Peyer's patch (tissue), 4 donors: ENCODE results near the gene RPTOR. TPM values are rescaled to one million over a fixed set of nuclear protein-coding genes. Genes with fewer than 3 reads are reported as not detected.

Experiments
- DNase-seq, 3 donors: peaks; one replicate each; pipeline ENCODE4 v3.0.0-alpha.2; 2017 to 2019
- H3K27ac ChIP-seq, 4 donors: fragments of 200-600 bp; sonication (generic); one replicate each; pipeline ENCODE4 v1.5.1; 2016 to 2019
- H3K27me3 ChIP-seq, 2 donors: fragments of 200-600 bp; sonication (generic); one replicate each; pipeline ENCODE4 v1.5.1; 2019
- H3K36me3 ChIP-seq, 3 donors: fragments of 200-600 bp; sonication (generic); one replicate each; pipeline ENCODE4 v1.5.1; 2016 to 2019
- H3K4me1 ChIP-seq, 4 donors: fragments of 200-600 bp; sonication (generic); one replicate each; pipeline ENCODE4 v1.5.1; 2016 to 2019
- H3K4me3 ChIP-seq, 4 donors: fragments of 200-600 bp; sonication (generic); 1 replicate in 3 of 4; 2 replicates in 1 of 4; pipeline ENCODE4 v1.5.1; 2016 to 2019; ENCODE audit warnings: mild to moderate bottlenecking in 1 of 4
- H3K9me3 ChIP-seq, 4 donors: fragments of 200-600 bp; sonication (generic); one replicate each; pipeline ENCODE4 v1.5.1; 2016 to 2019; ENCODE audit warnings: mild to moderate bottlenecking in 1 of 4
- POLR2A ChIP-seq, 2 donors: fragments of 450-650 bp; IDR thresholded peaks; one replicate each; pipeline ENCODE4 v1.5.1; 2017; ENCODE audit warnings: antibody characterized with exemption in 2 of 2, mild to moderate bottlenecking in 2 of 2, moderate library complexity in 2 of 2
- total RNA-seq, 4 donors: library from RNA; depleted of rRNA; stranded (reverse); fragments of >200 nt; gene quantifications; one replicate each; pipeline ENCODE4 v1.1.0, GENCODE V29; 2016
- TF ChIP-seq, protein P1 (sequence below), 6 experiments: fragments of 450-650 bp in 4 of 6; fragments of 200-600 bp in 2 of 6; sonication (generic) in 1 of 6; IDR thresholded peaks; one replicate each; pipeline ENCODE4 v1.5.1; 2017 to 2019; ENCODE audit warnings: antibody characterized with exemption in 6 of 6, mild to moderate bottlenecking in 3 of 6, moderate library complexity in 1 of 6

Gene RPTOR
- total RNA-seq, 4 donors from 2014 or later: 42.4 to 73.6 (median 64.2) TPM

DNA sequence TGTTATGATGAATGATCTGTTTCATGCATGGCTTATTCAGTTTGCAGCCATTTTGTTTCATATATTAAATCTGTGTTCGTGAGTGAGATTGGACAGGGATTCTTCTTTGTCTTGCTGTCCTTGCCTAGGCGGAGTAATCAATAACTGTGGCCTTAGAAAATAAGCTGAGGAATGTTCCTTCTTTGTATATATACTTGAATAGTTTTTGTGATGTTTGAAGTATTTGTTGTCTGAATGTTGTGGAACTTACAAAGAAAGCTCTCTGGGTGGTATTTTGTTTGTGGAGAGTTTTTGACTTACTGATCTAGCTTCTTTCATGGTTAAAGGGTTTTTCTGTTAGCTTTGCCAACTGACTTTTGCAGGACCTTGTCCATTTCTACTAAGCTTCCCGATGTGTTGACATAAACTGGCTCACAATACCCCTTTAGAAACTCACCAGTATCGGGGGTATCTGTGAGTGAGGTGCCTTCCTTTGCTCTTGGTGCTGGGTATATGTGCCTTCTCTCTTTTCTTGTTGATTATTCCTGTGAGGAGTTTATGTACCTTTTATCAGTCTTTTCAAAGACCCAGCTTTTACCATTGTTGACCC lies 166.2 kb downstream of the RPTOR start:
- Histone ChIP-seq H3K27me3 (no peaks in the 10 kb centered on the region), H3K4me1 (no peaks in the 10 kb centered on the region), H3K27ac (no peak overlapping the region), H3K9me3 (no peaks in the 10 kb centered on the region), H3K4me3 (no peak overlapping the region), H3K36me3 (peaks cover 0 to 6% (median 0%) of the 10 kb centered on the region in 3 donors)
- DNase-seq: no peak
- no peak for TF ChIP-seq POLR2A (IDR thresholded peaks at IDR 0.05)
- TF ChIP-seq, protein P1, sequence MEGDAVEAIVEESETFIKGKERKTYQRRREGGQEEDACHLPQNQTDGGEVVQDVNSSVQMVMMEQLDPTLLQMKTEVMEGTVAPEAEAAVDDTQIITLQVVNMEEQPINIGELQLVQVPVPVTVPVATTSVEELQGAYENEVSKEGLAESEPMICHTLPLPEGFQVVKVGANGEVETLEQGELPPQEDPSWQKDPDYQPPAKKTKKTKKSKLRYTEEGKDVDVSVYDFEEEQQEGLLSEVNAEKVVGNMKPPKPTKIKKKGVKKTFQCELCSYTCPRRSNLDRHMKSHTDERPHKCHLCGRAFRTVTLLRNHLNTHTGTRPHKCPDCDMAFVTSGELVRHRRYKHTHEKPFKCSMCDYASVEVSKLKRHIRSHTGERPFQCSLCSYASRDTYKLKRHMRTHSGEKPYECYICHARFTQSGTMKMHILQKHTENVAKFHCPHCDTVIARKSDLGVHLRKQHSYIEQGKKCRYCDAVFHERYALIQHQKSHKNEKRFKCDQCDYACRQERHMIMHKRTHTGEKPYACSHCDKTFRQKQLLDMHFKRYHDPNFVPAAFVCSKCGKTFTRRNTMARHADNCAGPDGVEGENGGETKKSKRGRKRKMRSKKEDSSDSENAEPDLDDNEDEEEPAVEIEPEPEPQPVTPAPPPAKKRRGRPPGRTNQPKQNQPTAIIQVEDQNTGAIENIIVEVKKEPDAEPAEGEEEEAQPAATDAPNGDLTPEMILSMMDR (IDR thresholded peaks at IDR 0.05): no peak

DNA sequence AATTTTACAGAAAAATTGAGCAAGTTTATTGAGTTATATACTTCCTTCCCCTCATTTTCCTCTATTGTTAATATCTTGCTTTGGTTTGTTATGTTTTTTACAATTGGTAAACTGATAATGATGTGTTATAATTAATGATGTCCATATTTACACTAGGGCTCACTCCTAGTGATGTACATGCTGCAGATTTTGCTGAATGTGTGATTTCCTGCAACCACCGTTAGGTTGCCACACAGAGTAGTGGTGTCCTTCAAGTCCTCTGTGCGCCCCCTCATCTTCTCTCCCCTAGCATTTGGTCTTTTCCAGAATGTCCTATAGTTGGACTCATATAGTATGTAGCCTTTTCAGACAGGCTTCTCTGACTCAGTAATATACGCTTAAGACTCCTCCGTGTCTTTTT lies 167.5 kb downstream of the RPTOR start:
- Histone ChIP-seq H3K36me3 (peaks cover 0 to 6% (median 0%) of the 10 kb centered on the region in 3 donors), H3K9me3 (no peaks in the 10 kb centered on the region), H3K4me3 (no peak overlapping the region), H3K4me1 (no peaks in the 10 kb centered on the region), H3K27me3 (no peaks in the 10 kb centered on the region), H3K27ac (no peak overlapping the region)
- TF ChIP-seq POLR2A (IDR thresholded peaks at IDR 0.05): no peak
- TF ChIP-seq, protein P1 (IDR thresholded peaks at IDR 0.05): no peak
- no peak for DNase-seq

DNA sequence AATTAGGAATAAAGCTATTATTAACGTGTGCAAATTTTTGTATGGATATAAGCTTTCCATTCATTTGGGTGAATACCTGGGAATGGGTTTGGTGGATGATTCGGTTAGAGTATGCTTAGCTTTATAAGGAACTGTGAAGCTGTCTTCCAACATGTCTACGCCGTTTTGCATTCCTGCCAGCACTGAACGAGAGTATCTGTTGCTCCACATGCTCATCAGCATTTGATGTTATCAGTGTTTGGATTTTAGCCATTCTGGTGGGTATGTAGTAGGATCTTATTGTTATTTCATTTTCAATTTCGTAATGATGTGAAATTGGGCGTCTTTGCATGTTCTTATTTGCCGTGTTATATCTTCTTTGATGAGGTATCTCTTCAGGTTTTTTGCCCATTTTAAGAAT lies 168.0 kb downstream of the RPTOR start:
- Histone ChIP-seq H3K27me3 (no peaks in the 10 kb centered on the region), H3K36me3 (peaks cover 0 to 6% (median 0%) of the 10 kb centered on the region in 3 donors), H3K4me1 (no peaks in the 10 kb centered on the region), H3K4me3 (no peak overlapping the region), H3K9me3 (no peaks in the 10 kb centered on the region), H3K27ac (no peak overlapping the region)
- no peak for TF ChIP-seq POLR2A (IDR thresholded peaks at IDR 0.05)
- TF ChIP-seq, protein P1 (IDR thresholded peaks at IDR 0.05): no peak
- no peak for DNase-seq

DNA sequence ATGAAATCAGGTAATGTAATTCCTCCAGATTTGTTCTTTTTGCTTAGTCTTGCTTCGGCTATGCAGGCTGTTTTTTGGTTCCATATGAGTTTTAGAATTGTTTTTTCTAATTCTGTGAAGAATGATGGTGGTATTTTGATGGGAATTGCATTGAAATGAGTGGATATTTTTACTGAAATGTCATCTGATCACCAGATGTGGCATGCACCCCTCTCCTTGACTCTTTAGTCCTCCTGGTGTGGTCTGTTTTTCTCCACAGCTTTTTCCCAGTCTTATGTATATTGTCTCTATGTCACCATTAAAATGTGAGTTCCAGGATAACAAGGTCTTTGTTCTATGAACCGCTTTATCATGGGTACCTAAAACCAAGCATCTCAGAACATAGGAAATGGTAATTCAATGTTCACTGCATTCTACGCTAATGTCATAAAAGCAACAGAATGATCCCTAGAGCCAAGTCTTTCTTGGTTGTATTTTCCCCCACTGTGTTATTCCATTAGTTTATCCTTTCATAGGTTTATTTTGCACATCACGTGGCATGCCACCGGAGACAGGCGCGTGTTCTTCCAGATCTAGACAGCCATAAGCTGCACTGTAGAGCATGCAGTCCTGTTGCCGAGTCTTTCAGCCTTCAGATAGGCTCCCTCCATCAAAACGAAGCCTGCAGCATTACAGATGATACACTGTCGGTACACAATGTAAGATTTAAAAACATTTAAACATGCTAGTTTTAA lies 172.5 kb downstream of the RPTOR start:
- Histone ChIP-seq H3K9me3 (no peaks in the 10 kb centered on the region), H3K4me3 (no peak overlapping the region), H3K27ac (no peak overlapping the region), H3K4me1 (peaks cover 0 to 8% (median 0%) of the 10 kb centered on the region in 4 donors), H3K36me3 (no peaks in the 10 kb centered on the region), H3K27me3 (no peaks in the 10 kb centered on the region)
- DNase-seq: no peak
- TF ChIP-seq, protein P1 (IDR thresholded peaks at IDR 0.05): no peak
- no peak for TF ChIP-seq POLR2A (IDR thresholded peaks at IDR 0.05)

DNA sequence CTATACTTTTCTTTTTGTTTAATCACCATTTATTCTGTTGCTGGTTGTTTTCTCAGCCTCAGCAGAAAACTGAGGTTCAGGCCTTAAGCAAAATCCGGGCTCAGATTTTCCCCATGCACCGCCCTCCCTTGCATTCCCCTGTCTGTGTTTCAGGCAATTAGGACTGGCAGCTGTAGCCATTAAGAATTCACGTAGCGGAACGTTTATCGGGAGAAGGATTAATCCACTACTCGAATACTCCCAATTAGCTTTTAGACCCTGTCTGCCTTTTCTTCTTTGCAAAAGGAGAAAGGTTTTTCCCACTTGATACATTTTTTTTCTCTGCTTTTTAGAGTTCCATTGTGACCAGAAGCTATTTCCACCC lies 173.1 kb downstream of the RPTOR start:
- no peak for TF ChIP-seq POLR2A (IDR thresholded peaks at IDR 0.05)
- TF ChIP-seq, protein P1 (IDR thresholded peaks at IDR 0.05): no peak
- Histone ChIP-seq H3K36me3 (no peaks in the 10 kb centered on the region), H3K9me3 (no peaks in the 10 kb centered on the region), H3K27me3 (no peaks in the 10 kb centered on the region), H3K4me3 (no peak overlapping the region), H3K4me1 (peaks cover 0 to 8% (median 0%) of the 10 kb centered on the region in 4 donors), H3K27ac (no peak overlapping the region)
- no peak for DNase-seq
